GM21367 (cell line): ENCODE results near the gene PTH2R.
A peak's percentile ranks its signal among the peaks of the same experiment; 100 is the strongest.
"Not testable (repeated sequence)": the region's sequence is repeated elsewhere in the genome, so short reads cannot be mapped to it uniquely, and the experiment has no call there.

Experiments used
- ATAC-seq: cut with Tn5 transposase; IDR thresholded peaks from one replicate; pipeline ENCODE4 v1.9.1; 2021; ENCODE audit not compliant: unreplicated experiment

The PTH2R gene

GRCh38 chr2:208482453-208483015 lies 75.9 kb downstream of the PTH2R start:
- ATAC-seq = not testable (repeated sequence)

- no peak for ATAC-seq
Observed at GRCh38 chr2:208485390-208485789, 78.8 kb downstream of the PTH2R start.

GRCh38 chr2:208488686-208489564 lies 82.3 kb downstream of the PTH2R start:
- ATAC-seq = no peak

- no peak for ATAC-seq
Observed at GRCh38 chr2:208489687-208490086, 83.1 kb downstream of the PTH2R start.

GRCh38 chr2:208490492-208490891 lies 83.9 kb downstream of the PTH2R start:
- no peak for ATAC-seq

GRCh38 chr2:208491641-208492040 lies 85.0 kb downstream of the PTH2R start:
- ATAC-seq = no peak

- no peak for ATAC-seq
Observed at GRCh38 chr2:208492069-208492468, 85.5 kb downstream of the PTH2R start.

GRCh38 chr2:208493186-208493585 lies 86.6 kb downstream of the PTH2R start:
- ATAC-seq = no peak

GRCh38 chr2:208496129-208496528 lies 89.5 kb downstream of the PTH2R start:
- ATAC-seq = no peak

- ATAC-seq = no peak
Observed at GRCh38 chr2:208501206-208501605, 94.6 kb downstream of the PTH2R start.

- ATAC-seq = no peak
Observed at GRCh38 chr2:208502288-208502687, 95.7 kb downstream of the PTH2R start.

GRCh38 chr2:208505365-208505764 lies 98.8 kb downstream of the PTH2R start:
- not testable (repeated sequence) for ATAC-seq

- no peak for ATAC-seq
Observed at GRCh38 chr2:208509586-208509985, 103.0 kb downstream of the PTH2R start.

GRCh38 chr2:208511016-208511415 lies 104.4 kb downstream of the PTH2R start:
- ATAC-seq = no peak

- no peak for ATAC-seq
Observed at GRCh38 chr2:208511573-208511972, 105.0 kb downstream of the PTH2R start.

- ATAC-seq = no peak
Observed at GRCh38 chr2:208515099-208515498, 108.5 kb downstream of the PTH2R start.

- not testable (repeated sequence) for ATAC-seq
Observed at GRCh38 chr2:208523069-208523468, 116.5 kb downstream of the PTH2R start.

GRCh38 chr2:208525165-208525564 lies 118.6 kb downstream of the PTH2R start:
- ATAC-seq = not testable (repeated sequence)

- ATAC-seq = no peak
Observed at GRCh38 chr2:208529796-208530195, 123.2 kb downstream of the PTH2R start.

- peak; percentile 74 for ATAC-seq
Observed at GRCh38 chr2:208531361-208531760, 124.8 kb downstream of the PTH2R start.

GRCh38 chr2:208535578-208535977 lies 129.0 kb downstream of the PTH2R start:
- not testable (repeated sequence) for ATAC-seq

GRCh38 chr2:208541461-208541988 lies 134.9 kb downstream of the PTH2R start:
- no peak for ATAC-seq
